A673 (cell line): ENCODE results near the gene RFXANK.

Experiments used
- CTCF ChIP-seq: fragments of 300-800, 200-600 bp; sonication (generic); conservative IDR thresholded peaks from 2 replicates; pipeline ENCODE4 v1.5.1; 2017; ENCODE audit warnings: low read depth, mild to moderate bottlenecking, antibody characterized with exemption, low read length, moderate library complexity, mixed read lengths
- EZH2 ChIP-seq: fragments of 200-600 bp; sonication (generic); IDR thresholded peaks from 2 replicates; pipeline ENCODE4 v1.6.1; 2017; ENCODE audit warnings: borderline replicate concordance, low read depth, mild to moderate bottlenecking, mixed read lengths, antibody characterized with exemption, low read length; ENCODE audit not compliant: poor library complexity, severe bottlenecking

GRCh38 chr19:19159534-19159933 lies 32.5 kb upstream of the RFXANK start:
- TF ChIP-seq CTCF, result no peak
- TF ChIP-seq EZH2, result no peak
